GM13976 (cell line): ENCODE measurements around the gene PPIP5K2.

Experiments
- DNase-seq: peaks from one replicate; pipeline ENCODE4 v3.0.0; 2012; ENCODE audit warnings: low spot score
- CTCF ChIP-seq: IDR thresholded peaks from 2 replicates; pipeline ENCODE4 v1.5.1; 2012; ENCODE audit warnings: borderline replicate concordance, mild to moderate bottlenecking; ENCODE audit not compliant: insufficient read depth; ENCODE audit errors: extremely low read depth, missing control alignments, control extremely low read depth
- in situ Hi-C: fragments of 300-500 bp; cut with MboI; formaldehyde crosslinking; loops from one replicate; pipeline ENCODE4 v1.12.0; 2022; ENCODE audit warnings: low sequenced_read_pairs, mixed read lengths, inconsistent platforms; ENCODE audit not compliant: unreplicated experiment

PPIP5K2 gene

GRCh38 chr5:103232393-103232999 lies 112.4 kb downstream of the PPIP5K2 start:
- TF ChIP-seq CTCF: peak; percentile 48
- DNase-seq: no peak
- in situ Hi-C loops: loop anchor here (5.0 kb wide), 1 partner anchor 240 kb away; no protein-coding TSS in a partner anchor

GRCh38 chr5:103234239-103234975 lies 114.3 kb downstream of the PPIP5K2 start:
- no peak for DNase-seq
- in situ Hi-C loops: loop anchor here (5.0 kb wide), 1 partner anchor 238 kb away; no protein-coding TSS in a partner anchor
- no peak for TF ChIP-seq CTCF

- DNase-seq: no peak
- in situ Hi-C loops: no loop called here
- no peak for TF ChIP-seq CTCF
Measured at GRCh38 chr5:103235891-103236290, 115.8 kb downstream of the PPIP5K2 start.

GRCh38 chr5:103237778-103238177 lies 117.7 kb downstream of the PPIP5K2 start:
- no peak for DNase-seq
- in situ Hi-C loops: no loop called here
- no peak for TF ChIP-seq CTCF

- no peak for DNase-seq
- TF ChIP-seq CTCF: no peak
- in situ Hi-C loops: no loop called here
Measured at GRCh38 chr5:103243665-103244064, 123.6 kb downstream of the PPIP5K2 start.

GRCh38 chr5:103244398-103244797 lies 124.3 kb downstream of the PPIP5K2 start:
- no peak for DNase-seq
- in situ Hi-C loops: no loop called here
- TF ChIP-seq CTCF: no peak

- in situ Hi-C loops: no loop called here
- TF ChIP-seq CTCF: no peak
- DNase-seq: no peak
Measured at GRCh38 chr5:103245761-103246160, 125.7 kb downstream of the PPIP5K2 start.
